ENCODE measurements around the gene ZFR2. TPM values are rescaled to one million over a fixed set of nuclear protein-coding genes. Genes with fewer than 3 reads are reported as not detected.

The ZFR2 gene
- total RNA-seq, 1 experiment from 2014 or later: 22.5 TPM

DNA sequence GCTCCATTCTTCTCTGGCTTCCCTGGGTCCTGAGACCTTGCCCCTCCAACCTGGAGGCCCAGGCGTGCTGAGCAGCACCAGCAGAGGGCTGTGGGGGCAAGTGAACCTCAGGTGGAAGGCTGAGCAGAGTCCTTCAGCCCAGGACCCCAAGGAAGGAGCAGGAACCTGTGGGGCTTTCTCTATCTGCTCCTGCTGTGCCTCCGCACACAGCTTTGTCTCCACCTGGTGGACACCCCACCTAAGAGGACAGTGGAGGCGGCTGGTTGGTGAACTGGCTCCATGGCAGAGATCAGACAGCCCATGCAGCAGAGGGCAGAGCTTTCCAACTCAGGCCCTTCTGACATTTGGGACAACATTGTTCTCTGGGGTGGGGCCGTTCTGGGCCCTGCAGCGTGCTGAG is 19.7 kb downstream of the ZFR2 start:
- peak; percentile 16 for DNase-seq (ENCODE audit: low spot score)

DNA sequence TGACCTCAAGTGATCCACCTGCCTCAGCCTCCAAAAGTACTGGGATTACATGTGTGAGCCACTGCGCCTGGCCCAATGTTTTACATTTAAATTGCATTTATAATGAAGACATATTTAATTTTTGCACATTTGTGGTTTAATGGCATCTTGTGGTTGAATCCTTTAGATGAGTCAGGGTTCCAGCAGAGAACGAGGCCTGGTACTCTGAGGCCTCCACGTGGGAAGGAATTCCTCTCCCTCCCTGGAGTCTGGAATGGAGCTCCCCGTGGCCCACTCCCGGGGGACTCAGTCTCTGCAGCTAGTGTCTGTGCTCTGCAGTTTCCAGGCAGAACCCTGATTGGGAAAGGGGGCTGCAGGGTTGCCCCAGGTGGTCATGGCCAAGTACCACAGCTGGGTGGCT is 24.2 kb downstream of the ZFR2 start:
- DNase-seq (ENCODE audit: low spot score): no peak
- in situ Hi-C loops (cut with HindIII; ENCODE audit: low sequenced_read_pairs): no loop called here

More for the DNA sequence above, 19.7 kb downstream of the ZFR2 start:
- in situ Hi-C loops (cut with HindIII; ENCODE audit: low sequenced_read_pairs): no loop called here

DNA sequence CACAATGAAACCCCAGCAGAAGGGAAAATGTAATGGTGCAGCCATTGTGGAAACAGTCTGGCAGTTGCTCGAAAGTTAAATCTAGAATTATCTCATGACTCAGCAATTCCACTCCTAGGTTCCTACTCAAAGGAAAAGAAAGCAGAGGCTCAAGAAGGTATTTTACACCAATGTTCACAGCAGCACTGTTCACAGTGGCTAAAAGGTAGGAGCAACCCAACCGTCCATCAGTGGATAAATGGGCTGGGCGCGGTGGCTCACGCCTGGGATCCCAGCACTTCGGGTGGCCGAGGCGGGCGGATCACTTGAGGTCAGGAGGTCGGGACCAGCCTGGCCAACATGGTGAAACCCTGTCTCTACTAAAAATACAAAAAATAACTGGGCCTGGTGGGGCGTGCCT is 25.9 kb downstream of the ZFR2 start:
- in situ Hi-C loops (cut with HindIII; ENCODE audit: low sequenced_read_pairs): no loop called here
- no peak for DNase-seq (ENCODE audit: low spot score)

DNA sequence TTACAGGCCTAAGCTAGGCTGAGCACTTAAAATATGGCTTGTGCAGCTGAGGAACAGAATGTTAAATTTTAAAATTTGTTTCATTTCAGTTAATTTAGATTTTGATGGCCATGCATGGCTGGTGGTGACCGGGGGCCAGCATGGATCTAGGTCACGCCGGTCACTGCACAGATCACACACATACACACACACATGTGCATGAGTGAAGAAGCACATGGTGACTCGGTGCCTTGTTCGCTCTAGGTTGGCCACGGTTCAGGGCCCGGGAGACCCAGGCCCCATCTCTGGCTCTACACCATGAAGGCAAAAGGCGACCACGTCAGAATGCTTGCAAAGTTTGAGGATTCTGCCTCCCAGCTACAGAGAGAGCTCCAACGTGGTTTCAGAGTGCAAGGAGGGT is 28.0 kb downstream of the ZFR2 start:
- in situ Hi-C loops (cut with HindIII; ENCODE audit: low sequenced_read_pairs): no loop called here

DNA sequence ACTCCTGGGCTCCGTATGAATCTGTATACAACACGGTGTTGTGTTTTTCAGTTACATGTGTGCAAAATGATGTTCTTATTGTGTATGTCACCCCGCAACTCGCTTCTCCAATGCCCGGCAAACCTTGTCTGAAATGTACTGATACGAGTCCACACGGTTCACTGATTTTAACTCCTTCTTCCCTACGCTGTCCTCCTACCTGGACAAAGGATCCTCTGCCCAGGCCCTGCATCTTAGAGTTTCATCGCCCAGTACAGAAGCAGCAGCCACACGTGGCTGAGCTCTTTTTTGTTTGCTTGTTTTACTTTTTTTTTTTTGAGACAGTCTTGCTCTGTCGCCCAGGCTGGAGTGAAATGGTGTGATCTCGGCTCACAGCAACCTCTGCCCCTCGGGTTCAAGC is 28.9 kb downstream of the ZFR2 start:
- in situ Hi-C loops (cut with HindIII; ENCODE audit: low sequenced_read_pairs): no loop called here
- no peak for DNase-seq (ENCODE audit: low spot score)

More for the DNA sequence above, 28.0 kb downstream of the ZFR2 start:
- DNase-seq (ENCODE audit: low spot score): no peak

DNA sequence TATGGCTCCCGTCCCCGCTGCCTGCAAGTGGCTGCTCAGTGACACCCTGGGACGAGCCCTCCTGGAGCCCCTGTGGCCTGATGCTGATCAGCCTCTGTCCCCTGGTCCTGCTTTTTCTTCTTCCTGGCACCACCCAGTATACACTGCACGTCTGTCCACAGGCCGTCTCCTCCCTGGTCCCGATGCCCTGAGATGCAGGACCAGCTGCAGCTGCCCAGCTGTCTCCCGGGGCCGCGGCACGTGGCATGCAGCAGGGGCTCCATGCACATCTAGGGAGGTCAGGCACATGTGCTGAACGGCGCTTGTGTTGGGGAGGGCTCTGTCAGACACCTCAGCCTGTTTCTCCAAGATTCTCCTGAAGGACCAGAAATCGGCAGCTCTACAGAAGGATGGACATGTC is 30.2 kb downstream of the ZFR2 start:
- DNase-seq (ENCODE audit: low spot score): no peak
- in situ Hi-C loops (cut with HindIII; ENCODE audit: low sequenced_read_pairs): no loop called here

DNA sequence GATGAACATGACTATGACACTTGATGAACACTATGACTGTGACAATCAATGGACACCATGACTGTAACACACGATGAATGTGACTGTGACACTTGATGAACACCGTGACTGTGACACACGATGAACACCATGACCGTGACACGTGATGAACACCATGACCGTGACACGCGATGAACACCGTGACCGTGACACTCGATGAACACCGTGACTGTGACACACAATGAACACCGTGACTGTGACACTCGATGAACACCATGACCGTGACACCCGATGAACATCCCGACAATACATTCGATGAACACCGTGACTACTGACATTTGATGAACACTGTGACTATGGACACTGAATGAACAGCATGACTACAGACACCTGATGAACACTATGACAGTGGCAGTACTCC is 30.9 kb downstream of the ZFR2 start:
- in situ Hi-C loops (cut with HindIII; ENCODE audit: low sequenced_read_pairs): no loop called here

DNA sequence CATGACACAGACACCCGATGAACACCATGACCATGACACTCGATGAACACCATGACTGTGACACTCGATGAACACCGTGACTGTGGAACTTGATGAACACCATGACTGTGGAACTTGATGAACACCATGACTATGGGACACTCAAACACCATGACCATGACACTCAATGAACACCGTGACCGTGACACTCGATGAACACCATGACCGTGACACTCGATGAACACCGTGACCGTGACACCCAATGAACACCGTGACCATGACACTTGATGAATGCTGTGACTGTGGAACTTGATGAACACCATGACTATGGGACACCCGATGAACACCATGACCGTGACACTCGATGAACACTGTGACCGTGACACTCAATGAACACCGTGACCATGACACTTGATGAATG is 31.5 kb downstream of the ZFR2 start:
- DNase-seq (ENCODE audit: low spot score): no peak
- in situ Hi-C loops (cut with HindIII; ENCODE audit: low sequenced_read_pairs): no loop called here

More for the DNA sequence above, 30.9 kb downstream of the ZFR2 start:
- DNase-seq (ENCODE audit: low spot score): no peak

DNA sequence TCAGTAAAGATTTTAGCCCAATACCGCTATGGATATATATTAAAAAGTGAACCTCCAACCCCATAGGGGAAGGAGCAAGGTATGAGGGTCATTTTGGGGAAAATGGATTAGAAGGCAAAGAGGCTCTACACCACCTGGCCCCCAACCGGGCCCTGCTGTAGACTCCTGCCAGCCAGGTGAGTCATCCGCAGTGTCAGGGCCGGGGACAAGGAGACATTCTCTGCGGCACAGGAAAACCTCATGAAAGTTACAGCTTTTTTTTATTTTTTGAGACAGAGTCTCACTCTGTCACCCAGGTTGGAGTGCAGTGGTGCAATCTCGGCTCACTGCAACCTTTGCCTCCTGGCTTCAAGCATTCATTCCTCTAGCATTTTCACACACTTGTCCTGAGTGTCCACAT is 32.0 kb downstream of the ZFR2 start:
- no peak for DNase-seq (ENCODE audit: low spot score)
- in situ Hi-C loops (cut with HindIII; ENCODE audit: low sequenced_read_pairs): no loop called here

DNA sequence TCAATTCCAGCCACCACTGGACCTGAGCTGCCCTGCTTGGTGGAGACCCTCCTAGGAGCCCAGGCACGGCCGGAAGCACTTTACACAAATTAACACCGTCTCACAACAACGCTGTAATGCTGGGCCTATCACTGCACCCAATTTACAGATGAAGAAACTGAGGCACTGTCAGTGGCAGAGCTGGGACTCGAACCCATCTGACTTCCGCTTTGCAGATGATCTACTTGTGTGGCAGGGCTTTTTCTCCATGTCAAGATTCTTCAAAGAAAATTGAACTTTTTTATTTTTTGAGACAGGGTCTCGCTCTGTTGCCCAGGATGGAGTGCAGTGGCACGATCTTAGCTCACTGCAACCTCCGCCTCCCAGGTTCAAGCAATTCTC is 33.8 kb downstream of the ZFR2 start:
- DNase-seq (ENCODE audit: low spot score): no peak
- in situ Hi-C loops (cut with HindIII; ENCODE audit: low sequenced_read_pairs): no loop called here

DNA sequence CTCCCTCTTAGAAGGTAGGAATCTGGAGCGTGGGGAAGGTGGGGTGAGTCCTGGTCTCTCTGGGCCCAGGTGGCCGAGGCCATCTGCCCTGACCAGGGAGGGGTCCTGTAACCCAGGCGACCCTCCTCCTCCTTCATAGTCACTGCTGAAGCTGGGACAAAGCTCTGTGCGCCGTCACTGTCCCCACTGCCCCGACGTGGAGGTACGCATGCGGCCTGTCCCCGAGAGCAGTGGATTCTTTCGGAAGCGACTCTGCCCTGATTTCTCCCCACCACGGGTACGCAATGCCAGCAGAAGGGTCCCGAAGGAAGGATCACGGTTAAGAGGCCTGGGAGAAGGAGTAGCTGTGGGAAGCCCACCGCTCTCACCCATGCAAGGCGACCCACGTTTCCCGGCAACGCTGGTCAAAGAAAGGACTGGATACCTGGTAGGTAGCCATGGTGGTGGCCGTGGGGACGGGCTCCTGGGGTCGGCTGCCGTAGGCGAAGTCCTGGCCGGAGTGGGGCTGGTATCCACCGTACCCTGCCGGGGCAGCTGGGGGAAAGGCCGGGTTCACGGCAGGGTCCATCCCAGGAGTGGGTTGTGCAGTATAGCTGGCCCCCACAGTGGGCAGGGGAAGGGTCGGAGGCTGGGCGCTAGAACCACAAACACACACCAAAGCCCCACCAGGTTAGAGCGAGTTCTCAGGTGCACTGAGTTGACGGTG is 34.3 kb downstream of the ZFR2 start:
- no peak for DNase-seq (ENCODE audit: low spot score)

DNA sequence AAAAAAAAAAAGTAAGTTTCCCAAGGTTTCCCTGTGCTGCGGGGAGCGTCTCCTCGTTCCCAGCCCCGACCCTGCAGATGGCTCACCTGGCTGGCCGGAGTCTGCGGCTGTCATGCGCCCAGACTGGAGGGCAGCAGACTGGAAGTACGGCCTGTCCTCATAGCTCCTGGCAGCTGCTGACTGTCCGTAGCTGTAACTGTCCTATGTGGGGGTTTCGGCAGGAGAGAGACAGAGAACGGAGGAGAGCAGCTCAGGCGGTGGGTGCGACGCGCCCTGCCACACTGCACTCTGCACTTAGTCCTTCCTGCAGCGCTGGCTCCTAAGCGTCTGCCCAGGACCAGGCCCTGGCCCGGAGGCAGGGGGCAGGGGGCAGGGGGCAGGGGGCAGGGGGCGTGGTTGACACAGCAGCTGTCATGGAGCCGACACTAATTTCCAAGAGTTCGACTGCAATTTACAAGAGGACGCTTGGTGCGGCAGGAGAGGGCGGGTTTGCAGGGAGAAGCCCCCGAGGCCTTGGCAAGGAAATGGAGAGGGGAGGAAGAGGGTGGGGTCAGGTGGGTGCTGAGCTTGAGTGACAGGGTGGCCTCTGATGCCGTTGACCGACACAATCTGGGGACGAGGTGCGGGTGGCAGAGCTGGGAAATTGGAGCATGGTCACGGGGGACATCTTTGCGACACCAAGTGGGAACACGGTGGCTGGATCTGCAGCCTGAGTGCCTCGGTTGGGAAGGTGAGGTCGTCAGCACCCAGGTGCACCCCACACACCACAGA is 35.1 kb downstream of the ZFR2 start:
- in situ Hi-C loops (cut with HindIII; ENCODE audit: low sequenced_read_pairs): no loop called here
- DNase-seq (ENCODE audit: low spot score): no peak

More for the DNA sequence above, 34.3 kb downstream of the ZFR2 start:
- in situ Hi-C loops (cut with HindIII; ENCODE audit: low sequenced_read_pairs): no loop called here

DNA sequence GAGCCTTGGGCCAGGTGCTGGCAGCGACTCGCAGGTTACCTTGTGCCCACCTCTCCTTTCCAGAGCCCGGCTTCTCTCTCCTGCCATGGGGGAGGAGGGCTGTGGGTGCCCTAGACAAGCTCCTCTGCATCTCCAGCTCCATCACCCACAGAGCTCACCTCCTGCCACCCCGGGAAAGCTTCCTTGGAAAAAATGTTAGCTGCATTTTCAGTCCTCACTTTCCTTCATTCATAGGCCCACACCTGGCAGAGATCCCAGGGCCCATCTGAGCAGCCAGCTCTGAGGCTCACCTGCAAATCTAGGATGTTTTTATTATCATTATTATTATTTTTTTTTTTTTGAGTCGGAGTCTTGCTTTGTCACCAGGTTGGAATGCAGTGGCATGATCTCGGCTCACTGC is 36.8 kb downstream of the ZFR2 start:
- no peak for DNase-seq (ENCODE audit: low spot score)
- in situ Hi-C loops (cut with HindIII; ENCODE audit: low sequenced_read_pairs): no loop called here

DNA sequence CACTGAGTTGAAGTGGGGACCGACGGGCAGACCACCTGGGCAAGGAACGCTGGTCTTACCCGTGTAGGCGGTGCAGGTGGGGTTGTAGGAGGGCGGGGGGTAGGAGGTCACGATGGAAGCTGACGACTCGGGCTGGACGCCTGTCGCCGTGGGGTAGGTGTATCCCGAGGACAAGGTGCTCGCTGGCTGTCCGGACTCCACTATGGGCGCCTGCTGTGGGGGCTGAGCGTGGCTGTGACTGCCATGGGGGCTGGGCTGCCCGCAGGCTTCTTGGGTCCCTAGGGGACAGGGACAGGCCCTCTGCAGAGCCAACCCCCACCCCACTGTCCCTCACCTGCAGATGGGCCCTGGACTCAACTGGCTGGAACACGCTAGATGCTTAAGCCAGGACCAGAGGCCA is 37.2 kb downstream of the ZFR2 start:
- in situ Hi-C loops (cut with HindIII; ENCODE audit: low sequenced_read_pairs): no loop called here

DNA sequence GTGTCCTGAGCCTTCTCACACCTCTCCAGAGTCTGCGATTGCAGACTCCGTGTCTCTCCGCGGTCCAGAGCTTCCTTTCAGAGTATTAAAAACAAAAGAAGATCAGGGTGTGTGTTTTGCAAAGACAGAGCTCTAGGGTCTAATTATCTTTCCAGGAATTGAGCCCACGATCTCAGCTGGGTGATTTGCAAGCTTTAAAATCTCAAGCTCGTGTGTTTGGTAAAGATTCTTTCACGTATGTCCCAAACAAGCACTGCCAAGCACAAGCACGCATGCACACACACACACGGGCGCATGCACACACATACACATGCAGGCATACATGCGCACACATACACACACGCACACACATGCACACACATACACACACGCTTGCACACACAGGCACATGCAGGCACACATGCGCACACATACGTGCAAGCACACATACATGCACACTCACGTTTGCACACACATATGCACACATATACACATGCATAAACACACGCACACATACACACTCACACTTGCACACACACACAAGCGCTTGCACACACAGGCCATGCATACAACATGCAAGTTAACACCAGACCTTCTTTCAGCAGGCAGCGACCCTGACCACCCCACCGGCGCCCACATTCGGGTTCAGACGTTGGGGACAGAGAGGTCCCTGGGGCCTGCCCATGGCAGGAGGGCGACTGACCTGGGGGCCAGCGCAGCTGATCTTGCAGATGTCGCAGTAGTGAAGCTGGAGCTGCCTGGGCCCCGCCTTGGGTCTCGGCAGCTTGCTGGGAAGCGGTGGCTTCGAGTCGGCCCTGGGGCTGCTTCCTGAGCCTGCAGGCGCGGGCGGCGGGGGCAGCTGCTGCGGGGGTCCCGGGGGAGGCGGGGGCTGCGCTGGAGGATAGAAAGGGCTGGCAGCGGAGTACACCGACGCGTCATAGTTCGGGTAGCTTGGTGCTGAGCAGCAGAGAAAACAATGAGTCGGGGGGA is 37.9 kb downstream of the ZFR2 start:
- no peak for DNase-seq (ENCODE audit: low spot score)
- in situ Hi-C loops (cut with HindIII; ENCODE audit: low sequenced_read_pairs): no loop called here

More for the DNA sequence above, 37.2 kb downstream of the ZFR2 start:
- no peak for DNase-seq (ENCODE audit: low spot score)

DNA sequence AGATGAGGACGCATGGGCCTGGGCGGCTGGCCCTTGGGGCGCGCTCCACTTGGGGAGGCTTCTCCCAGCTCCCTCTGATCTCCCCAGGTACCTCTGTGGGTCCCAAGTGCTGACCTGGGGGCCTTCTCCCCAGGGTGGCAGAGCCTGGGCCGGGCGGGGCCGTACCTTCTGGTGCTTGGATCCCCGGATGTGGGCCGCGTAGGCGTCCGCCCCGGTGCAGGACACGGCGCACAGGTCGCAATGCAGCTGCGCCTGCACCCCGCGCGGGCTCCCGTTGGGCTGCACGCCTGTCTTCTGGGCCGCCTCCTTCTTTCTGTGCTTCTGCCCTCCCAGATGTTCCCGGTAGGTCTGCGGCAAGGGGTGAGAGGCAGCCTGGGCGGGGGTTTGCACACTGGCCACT is 41.5 kb downstream of the ZFR2 start:
- no peak for DNase-seq (ENCODE audit: low spot score)
- in situ Hi-C loops (cut with HindIII; ENCODE audit: low sequenced_read_pairs): no loop called here

DNA sequence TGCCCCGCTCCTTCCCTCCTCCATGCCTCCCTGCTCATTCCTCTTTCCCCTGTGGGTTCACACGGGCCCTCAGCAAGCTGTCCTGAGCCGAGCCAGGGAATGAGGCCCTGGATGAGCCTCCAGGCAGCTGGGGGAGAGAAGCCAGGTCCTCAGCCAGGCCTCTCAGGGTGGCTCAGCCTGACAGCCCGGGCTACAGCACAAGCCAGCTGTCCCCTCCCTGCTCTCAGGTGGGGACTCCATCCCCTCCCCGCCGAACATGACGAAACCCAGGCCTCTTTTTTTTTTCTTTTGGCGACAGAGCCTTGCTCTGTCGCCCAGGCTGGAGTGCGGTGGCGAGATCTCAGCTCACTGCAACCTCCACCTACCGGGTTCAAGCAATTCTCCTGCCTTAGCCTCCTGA is 42.7 kb downstream of the ZFR2 start:
- no peak for DNase-seq (ENCODE audit: low spot score)
- in situ Hi-C loops (cut with HindIII; ENCODE audit: low sequenced_read_pairs): no loop called here

DNA sequence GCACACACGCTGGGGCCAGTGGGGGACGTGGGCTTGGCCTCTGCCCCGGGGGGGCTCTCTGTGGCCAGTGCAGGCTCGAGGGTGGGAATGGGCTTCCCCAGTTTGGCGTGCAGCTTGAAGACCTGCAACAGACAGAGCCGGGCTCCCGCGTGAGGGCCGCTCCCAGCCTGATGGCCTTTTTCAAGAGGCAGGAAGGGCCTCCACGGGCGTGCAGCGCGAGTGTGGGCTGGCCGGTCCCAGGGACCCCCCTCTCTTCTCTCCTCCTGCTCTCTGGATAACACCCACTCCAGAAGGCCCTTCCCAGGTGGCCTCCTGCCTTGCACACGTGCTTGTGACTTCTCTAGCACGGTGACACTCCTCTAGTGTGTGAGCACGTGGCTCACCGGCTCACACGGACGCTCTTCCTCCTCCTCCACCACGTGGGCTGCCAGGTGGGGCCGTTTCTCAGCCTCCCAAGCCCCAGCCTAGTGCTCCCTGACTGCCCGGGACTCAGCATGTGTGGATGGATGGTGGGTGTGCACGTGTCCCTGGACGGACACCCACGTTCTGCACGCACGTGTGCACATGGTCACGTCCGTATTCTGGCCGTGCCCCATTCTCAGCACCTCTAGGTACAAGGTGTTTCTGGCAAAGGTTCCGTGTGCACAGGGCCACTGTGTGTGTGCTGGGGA is 43.4 kb downstream of the ZFR2 start:
- DNase-seq (ENCODE audit: low spot score): no peak
- in situ Hi-C loops (cut with HindIII; ENCODE audit: low sequenced_read_pairs): no loop called here

DNA sequence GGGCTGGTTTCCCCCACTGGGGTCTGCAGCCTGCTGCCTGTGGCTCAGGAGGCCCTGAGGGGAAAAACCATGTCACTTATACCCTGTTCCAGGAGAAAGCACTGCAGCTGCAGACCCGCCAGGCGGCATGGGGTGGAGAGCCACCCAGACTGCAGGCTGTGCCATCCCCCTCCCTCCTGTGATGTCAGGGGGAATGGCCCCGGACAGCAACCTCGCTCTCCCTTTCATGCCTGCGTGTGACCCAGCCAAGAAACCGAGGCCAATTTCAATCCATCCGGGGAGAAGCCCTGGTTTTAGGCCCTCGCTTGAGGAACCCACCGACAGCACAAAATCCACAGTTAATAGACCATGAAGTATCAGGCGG is 45.5 kb downstream of the ZFR2 start:
- DNase-seq (ENCODE audit: low spot score): no peak
- in situ Hi-C loops (cut with HindIII; ENCODE audit: low sequenced_read_pairs): no loop called here
